GM18499 (cell line): ENCODE results near the gene VAC14.
"Not testable (repeated sequence)": the region's sequence is repeated elsewhere in the genome, so short reads cannot be mapped to it uniquely, and the experiment has no call there.

Experiments used
- ATAC-seq: cut with Tn5 transposase; IDR thresholded peaks from one replicate; pipeline ENCODE4 v1.9.1; 2021; ENCODE audit warnings: moderate number of reproducible peaks; ENCODE audit not compliant: insufficient read depth, unreplicated experiment

The VAC14 gene

DNA sequence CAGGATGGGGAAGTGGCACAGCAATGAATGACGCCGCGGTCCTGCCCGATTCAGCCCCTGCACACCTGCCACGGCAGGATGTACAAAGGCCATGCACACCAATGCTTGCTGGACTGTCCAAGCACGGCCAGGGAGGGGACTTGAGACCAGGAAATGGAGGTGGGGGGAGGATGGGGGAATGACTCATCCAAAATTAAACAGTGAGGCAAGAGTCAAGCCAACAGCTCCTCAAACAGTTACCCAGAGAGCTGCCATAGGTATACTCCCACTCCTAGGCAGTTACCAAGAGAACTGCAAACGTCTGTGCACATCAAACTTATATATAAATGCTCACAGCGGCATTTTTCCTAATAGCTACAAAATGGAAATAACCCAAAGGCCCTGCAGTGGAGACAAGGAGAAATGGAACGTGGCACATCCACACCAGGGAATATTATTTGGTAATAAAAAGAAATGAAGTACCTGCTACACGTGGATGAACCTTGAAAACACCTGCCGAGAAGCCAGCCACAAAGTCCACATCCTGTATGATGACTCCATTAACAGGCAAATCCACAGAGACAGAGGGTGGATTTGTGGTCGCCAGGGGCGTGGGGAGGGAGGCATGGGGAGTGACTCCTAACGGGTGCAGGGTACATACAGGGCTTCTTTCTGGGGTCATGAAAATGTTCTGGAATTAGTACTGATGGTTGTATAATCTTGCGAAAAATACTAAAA lies 54.1 kb downstream of the VAC14 start:
- no peak for ATAC-seq

GRCh38 chr16:70746040-70746707 lies 54.8 kb downstream of the VAC14 start:
- ATAC-seq = no peak

- ATAC-seq = no peak
These were observed 55.4 kb downstream of the VAC14 start for GRCh38 chr16:70745536-70746025.

- ATAC-seq = no peak
These were observed 56.6 kb downstream of the VAC14 start for GRCh38 chr16:70744366-70744765.

DNA sequence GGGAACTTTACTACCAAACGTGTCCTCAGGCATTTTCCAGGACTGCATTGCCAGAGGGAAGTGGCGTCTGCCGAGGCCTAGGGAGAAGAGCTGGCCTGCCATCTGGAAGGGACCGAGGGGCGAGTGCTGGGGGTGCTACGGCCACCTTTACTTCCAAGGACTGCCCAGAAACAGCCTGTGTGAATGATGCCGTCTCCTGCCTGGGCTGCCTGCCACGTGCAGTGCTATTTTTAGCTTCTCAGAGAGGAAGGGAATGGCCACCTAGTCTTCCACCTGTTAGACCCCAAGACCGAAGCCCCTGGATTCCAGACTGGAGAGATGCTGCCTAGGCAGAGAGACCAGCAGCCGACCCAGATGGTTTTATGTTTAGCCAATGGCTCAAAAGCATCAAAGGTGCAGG lies 57.2 kb downstream of the VAC14 start:
- no peak for ATAC-seq

DNA sequence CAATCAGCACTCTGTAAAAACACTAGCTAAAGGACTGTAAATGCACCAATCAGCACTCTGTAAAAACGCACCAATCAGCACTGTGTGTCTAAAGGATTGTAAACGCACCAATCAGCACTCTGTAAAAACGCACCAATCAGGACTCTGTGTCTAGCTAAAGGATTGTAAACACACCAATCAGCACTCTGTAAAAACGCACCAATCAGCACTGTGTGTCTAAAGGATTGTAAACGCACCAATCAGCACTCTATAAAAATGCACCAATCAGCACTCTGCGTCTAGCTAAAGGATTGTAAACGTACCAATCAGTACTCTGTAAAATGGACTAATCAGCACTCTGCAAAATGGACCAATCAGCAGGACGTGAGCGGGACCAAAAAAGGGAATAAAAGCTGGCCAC lies 58.0 kb downstream of the VAC14 start:
- not testable (repeated sequence) for ATAC-seq

DNA sequence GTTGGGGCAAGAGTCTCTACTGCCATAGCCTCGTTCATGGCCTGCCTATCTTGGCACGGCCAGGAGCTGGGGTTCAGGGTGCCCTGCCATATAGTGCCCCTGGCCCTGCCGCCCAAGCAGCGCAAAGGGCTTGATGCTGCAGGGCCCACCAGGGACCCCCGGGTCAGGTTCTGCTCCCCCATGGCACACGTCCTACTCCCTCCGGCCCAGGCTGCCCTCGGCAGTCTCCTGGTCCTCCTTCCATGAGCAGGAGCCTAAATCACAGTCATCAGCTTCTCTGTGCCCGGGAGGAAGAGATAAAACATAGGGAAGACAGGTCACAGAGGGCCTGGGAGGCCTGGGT lies 59.2 kb downstream of the VAC14 start:
- no peak for ATAC-seq

DNA sequence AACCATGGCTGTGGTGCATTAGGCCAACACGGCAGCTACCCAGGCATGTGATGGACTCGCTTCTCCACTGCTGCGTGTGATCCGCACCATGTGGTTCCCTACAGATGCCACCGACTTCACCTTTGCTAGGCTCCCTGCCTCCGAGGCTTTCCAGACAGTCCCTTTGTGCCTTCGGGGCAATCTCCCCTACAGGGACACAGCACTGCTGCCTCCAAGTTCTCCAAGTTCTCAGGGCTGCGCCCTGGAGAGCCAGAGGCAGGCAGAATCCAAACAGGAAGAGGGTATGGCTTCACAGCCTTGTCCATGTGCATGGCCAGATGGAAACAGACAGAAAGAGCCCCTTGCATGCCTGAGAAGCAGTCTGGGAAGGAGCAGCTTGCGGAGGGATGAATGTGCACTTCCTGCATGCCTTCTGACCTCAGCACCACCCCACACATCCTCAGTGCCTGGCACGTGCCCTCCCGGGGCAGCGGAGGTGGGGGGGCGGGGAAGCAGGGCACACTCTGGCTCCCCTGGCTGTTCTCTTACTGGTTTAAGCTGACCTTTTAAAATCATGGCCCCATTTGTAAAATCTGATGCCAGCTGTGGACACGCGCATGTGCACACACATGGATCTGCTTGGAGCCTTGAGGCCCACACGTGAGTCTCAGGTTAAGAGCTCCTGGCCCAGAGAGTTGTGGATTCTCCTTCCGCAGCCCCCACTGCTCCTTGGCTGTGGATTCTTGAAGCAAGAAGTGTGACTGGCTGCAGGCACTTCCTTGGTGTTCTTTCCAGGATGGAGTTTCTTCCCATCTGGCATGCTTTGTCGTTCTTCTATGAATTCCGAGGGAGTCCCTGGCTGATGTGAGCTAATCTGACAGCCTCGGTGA lies 59.8 kb downstream of the VAC14 start:
- ATAC-seq = no peak

GRCh38 chr16:70740174-70740913 lies 60.6 kb downstream of the VAC14 start:
- ATAC-seq = no peak

- ATAC-seq = no peak
These were observed 61.6 kb downstream of the VAC14 start for GRCh38 chr16:70739389-70739788.

GRCh38 chr16:70738083-70738977 lies 62.6 kb downstream of the VAC14 start:
- no peak for ATAC-seq

GRCh38 chr16:70737377-70738082 lies 63.4 kb downstream of the VAC14 start:
- ATAC-seq = peak; percentile 78

DNA sequence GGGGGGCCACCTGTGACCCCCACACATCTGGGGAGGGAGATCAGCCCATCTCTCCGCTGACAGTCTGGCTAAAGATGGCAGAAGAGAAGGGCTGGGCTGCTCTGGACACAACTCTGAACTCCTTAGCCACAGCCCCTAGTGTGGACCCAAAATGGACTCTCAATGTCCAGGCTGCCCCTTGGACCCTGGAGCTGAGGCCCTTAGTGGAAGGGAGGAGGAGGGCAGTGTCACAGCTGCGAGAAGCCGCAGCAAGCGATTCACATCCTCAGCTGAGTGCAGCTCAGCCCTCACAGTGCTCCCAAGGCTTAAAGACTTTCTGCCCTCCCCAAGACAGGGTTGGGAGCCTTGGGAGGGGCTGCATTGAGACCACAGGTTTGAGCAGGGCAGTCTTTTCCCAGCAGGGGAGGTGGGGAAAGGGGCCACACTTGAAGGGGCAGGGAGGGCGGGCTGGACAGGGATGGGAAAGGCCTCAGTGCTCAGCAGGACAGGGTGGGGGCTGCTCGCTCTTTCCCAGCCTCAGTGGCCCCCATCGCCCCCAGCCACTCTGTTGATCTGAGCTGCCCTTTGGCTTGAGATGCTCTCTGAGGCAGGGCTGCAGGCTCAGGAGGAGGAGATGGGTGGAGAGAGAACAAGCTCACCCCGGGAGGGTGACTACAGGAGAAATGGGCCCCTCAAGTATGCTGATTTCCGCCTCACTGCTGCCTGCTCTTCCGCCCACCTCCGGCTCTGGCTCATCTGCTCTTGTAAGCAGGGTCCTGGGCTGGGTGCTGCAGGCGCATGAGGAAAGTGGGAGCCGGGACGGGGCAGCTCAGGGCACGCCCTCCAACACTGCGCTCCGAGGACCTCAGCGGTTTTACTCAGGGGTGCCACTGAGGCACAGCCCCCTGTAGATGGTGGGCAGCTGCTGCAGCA lies 64.2 kb downstream of the VAC14 start:
- ATAC-seq = no peak

- ATAC-seq = no peak
These were observed 65.6 kb downstream of the VAC14 start for GRCh38 chr16:70735141-70735979.

- ATAC-seq = no peak
These were observed 66.3 kb downstream of the VAC14 start for GRCh38 chr16:70734522-70735095.

DNA sequence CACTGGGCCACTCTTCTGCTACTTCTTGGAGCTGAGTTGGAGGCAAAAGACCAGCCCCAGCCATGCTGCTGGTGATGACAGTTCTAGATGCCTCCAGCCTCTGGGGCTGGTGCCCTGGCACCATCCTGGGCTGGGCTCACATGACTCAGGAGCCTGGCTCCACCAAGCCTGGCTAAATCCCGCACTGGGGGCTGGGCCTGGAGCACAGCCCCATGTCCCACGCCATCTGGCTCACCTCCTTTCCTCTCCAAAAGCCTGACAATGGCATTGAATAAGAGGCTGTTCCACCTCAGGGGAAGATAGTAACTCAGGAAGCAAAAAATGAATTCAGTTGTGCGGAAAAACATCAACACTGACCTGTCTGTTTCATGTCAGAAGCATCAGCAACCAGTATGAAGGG lies 70.0 kb downstream of the VAC14 start:
- ATAC-seq = no peak

DNA sequence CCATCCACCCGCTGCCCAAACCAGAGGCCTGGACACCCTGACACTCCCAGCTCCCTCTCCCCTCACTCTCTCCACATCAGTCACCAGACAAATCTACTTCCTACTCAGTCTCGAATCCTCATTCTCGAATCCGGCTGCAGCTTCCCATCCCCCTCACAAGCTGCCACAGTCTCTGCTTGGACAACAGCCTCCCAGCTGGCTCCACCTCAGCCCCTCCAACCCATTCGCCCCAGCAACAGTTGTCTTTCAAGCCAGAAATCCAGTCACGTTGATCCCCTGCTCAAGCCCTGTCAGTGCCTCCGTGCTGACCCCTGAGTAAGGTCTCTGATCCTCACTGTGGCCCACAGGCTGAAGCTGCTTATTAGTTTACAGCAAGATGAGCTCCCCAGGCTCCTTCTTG lies 70.9 kb downstream of the VAC14 start:
- no peak for ATAC-seq
